Ascending aorta (tissue), 2 donors: ENCODE data around the gene GPC6. TPM values are rescaled to one million over a fixed set of nuclear protein-coding genes. Genes with fewer than 3 reads are reported as not detected.

Experiments
- DNase-seq, 2 donors: peaks; one replicate each; pipeline ENCODE4 v3.0.0-alpha.2; 2019; ENCODE audit warnings: low spot score in 2 of 2
- H3K27ac ChIP-seq, 2 donors: fragments of 200-600 bp; sonication (generic); one replicate each; pipeline ENCODE4 v1.5.1; 2016 to 2017; ENCODE audit warnings: mild to moderate bottlenecking in 1 of 2
- H3K27me3 ChIP-seq: fragments of 200-600 bp; sonication (generic); one replicate; pipeline ENCODE4 v1.5.1; 2017
- H3K36me3 ChIP-seq, 2 donors: fragments of 200-600 bp; sonication (generic); one replicate each; pipeline ENCODE4 v1.5.1; 2016
- H3K4me1 ChIP-seq, 2 donors: fragments of 200-600 bp; sonication (generic); one replicate each; pipeline ENCODE4 v1.5.1; 2016 to 2017; ENCODE audit warnings: mild to moderate bottlenecking in 1 of 2
- H3K4me3 ChIP-seq, 2 donors: fragments of 200-600 bp; sonication (generic); one replicate each; pipeline ENCODE4 v1.5.1; 2016 to 2017; ENCODE audit warnings: mild to moderate bottlenecking in 1 of 2
- H3K9me3 ChIP-seq, 2 donors: fragments of 200-600 bp; sonication (generic); one replicate each; pipeline ENCODE4 v1.5.1; 2016
- CTCF ChIP-seq, 3 experiments: fragments of 200-600 bp in 2 of 3; fragments of 450-650 bp in 1 of 3; sonication (generic) in 2 of 3; IDR thresholded peaks; one replicate each; pipeline ENCODE4 v1.5.1; 2016 to 2019; ENCODE audit warnings: antibody characterized with exemption in 3 of 3, mild to moderate bottlenecking in 1 of 3, moderate library complexity in 1 of 3
- intact Hi-C: fragments of 100-400 bp; cut with DNase I; formaldehyde crosslinking; loops from one replicate; pipeline ENCODE4 v1.15.1; 2023
- total RNA-seq: library from RNA; depleted of rRNA; stranded (reverse); fragments of >200 nt; gene quantifications from one replicate; pipeline ENCODE4 v1.1.0, GENCODE V29; 2016

GPC6 gene
- total RNA-seq, 1 donor from 2014 or later = 23.2 TPM

GRCh38 chr13:93942016-93942415, 715.4 kb downstream of the GPC6 start:
- Histone ChIP-seq H3K27me3 (no peaks in the 10 kb centered on the region), H3K9me3 (no peaks in the 10 kb centered on the region), H3K27ac (no peak overlapping the region), H3K4me1 (no peaks in the 10 kb centered on the region), H3K4me3 (no peak overlapping the region), H3K36me3 (no peaks in the 10 kb centered on the region)
- no peak for TF ChIP-seq CTCF (IDR thresholded peaks at IDR 0.05)
- intact Hi-C loops = no loop called here
- no peak for DNase-seq

- Histone ChIP-seq H3K36me3 (no peaks in the 10 kb centered on the region), H3K4me3 (no peak overlapping the region), H3K4me1 (no peaks in the 10 kb centered on the region), H3K27me3 (no peaks in the 10 kb centered on the region), H3K27ac (no peak overlapping the region), H3K9me3 (no peaks in the 10 kb centered on the region)
- no peak for DNase-seq
- no peak for TF ChIP-seq CTCF (IDR thresholded peaks at IDR 0.05)
- intact Hi-C loops = no loop called here
These were observed 719.0 kb downstream of the GPC6 start for GRCh38 chr13:93945621-93946020.

- Histone ChIP-seq H3K9me3 (no peaks in the 10 kb centered on the region), H3K4me3 (no peak overlapping the region), H3K36me3 (no peaks in the 10 kb centered on the region), H3K4me1 (no peaks in the 10 kb centered on the region), H3K27me3 (no peaks in the 10 kb centered on the region), H3K27ac (no peak overlapping the region)
- intact Hi-C loops = no loop called here
- no peak for DNase-seq
- no peak for TF ChIP-seq CTCF (IDR thresholded peaks at IDR 0.05)
These were observed 720.4 kb downstream of the GPC6 start for GRCh38 chr13:93946994-93947393.

GRCh38 chr13:93947651-93948050, 721.0 kb downstream of the GPC6 start:
- Histone ChIP-seq H3K27me3 (no peaks in the 10 kb centered on the region), H3K9me3 (no peaks in the 10 kb centered on the region), H3K4me3 (no peak overlapping the region), H3K36me3 (no peaks in the 10 kb centered on the region), H3K4me1 (no peaks in the 10 kb centered on the region), H3K27ac (no peak overlapping the region)
- no peak for TF ChIP-seq CTCF (IDR thresholded peaks at IDR 0.05)
- intact Hi-C loops = no loop called here
- DNase-seq = no peak

- Histone ChIP-seq H3K4me3 (no peak overlapping the region), H3K4me1 (no peaks in the 10 kb centered on the region), H3K27me3 (no peaks in the 10 kb centered on the region), H3K36me3 (no peaks in the 10 kb centered on the region), H3K9me3 (no peaks in the 10 kb centered on the region), H3K27ac (no peak overlapping the region)
- no peak for DNase-seq
- intact Hi-C loops = no loop called here
- no peak for TF ChIP-seq CTCF (IDR thresholded peaks at IDR 0.05)
These were observed 721.7 kb downstream of the GPC6 start for GRCh38 chr13:93948162-93948922.
